ENCODE data around the gene SGTA.

DNA sequence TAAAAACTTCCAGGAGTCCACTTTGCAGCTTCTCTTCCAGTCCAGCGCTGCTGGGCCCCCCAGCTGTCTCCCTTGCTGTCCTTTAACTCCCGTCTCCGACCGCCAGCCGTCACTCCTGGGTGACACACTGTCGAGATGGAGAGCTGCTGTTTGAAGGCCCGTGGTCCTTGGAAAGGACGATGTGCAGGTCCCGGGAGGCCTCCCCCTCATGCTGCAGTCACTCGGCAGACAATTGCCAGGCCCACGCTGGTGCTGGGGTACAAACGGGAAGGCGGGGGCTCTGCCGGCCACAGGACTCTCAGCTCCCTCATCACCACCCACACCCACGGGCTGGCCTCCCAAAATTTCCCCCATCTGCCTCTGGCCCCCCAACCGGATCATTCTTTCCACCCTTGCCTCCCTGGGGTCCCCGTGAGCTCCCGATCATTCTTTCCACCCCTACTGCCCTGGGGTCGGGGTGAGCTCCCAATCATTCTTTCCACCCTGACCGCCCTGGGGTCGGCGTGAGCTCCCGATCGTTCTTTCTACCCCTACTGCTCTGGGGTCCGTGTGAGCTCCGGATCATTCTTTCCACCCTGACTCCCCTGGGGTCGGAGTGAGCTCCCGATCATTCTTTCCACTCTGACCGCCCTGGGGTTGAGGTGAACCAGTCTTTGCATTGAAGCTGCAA lies 20.5 kb upstream of the SGTA start:
- TF ChIP-seq, protein P1, sequence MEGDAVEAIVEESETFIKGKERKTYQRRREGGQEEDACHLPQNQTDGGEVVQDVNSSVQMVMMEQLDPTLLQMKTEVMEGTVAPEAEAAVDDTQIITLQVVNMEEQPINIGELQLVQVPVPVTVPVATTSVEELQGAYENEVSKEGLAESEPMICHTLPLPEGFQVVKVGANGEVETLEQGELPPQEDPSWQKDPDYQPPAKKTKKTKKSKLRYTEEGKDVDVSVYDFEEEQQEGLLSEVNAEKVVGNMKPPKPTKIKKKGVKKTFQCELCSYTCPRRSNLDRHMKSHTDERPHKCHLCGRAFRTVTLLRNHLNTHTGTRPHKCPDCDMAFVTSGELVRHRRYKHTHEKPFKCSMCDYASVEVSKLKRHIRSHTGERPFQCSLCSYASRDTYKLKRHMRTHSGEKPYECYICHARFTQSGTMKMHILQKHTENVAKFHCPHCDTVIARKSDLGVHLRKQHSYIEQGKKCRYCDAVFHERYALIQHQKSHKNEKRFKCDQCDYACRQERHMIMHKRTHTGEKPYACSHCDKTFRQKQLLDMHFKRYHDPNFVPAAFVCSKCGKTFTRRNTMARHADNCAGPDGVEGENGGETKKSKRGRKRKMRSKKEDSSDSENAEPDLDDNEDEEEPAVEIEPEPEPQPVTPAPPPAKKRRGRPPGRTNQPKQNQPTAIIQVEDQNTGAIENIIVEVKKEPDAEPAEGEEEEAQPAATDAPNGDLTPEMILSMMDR (IDR thresholded peaks at IDR 0.05; ENCODE audit: low read length): no peak
- no peak for TF ChIP-seq EZH2 (IDR thresholded peaks at IDR 0.05; ENCODE audit: borderline replicate concordance, low read length)

Measured in OCI-LY1 (cell line).